GM12892 (cell line): ENCODE results near the gene ZC4H2.

Experiments used
- POLR2A ChIP-seq: IDR thresholded peaks from 2 replicates; pipeline ENCODE4 v1.6.1; 2011; ENCODE audit warnings: low read depth, low read length, control low read depth
- POLR2AphosphoS5 ChIP-seq: IDR thresholded peaks from 2 replicates; pipeline ENCODE4 v1.6.1; 2011; ENCODE audit warnings: low read depth, low read length, control low read depth
- TAF1 ChIP-seq: IDR thresholded peaks from 2 replicates; pipeline ENCODE4 v1.6.1; 2011; ENCODE audit warnings: low read depth, mild to moderate bottlenecking, control low read depth, low read length, borderline replicate concordance

GRCh38 chrX:64994131-64994798 is 18.0 kb upstream of the ZC4H2 start:
- TF ChIP-seq POLR2AphosphoS5 (no peak), POLR2A (no peak), TAF1 (no peak)
